Esophagus muscularis mucosa (tissue), 4 donors: ENCODE results near the gene CNGB1. TPM values are rescaled to one million over a fixed set of nuclear protein-coding genes. Genes with fewer than 3 reads are reported as not detected.

Experiments
- DNase-seq: peaks from one replicate; pipeline ENCODE4 v3.0.0-alpha.2; 2017; ENCODE audit errors: extremely low spot score
- H3K27ac ChIP-seq, 4 donors: fragments of 200-600 bp; sonication (generic); replicated peaks in 1 of 4; 1 replicate in 3 of 4; 2 replicates in 1 of 4; pipeline ENCODE4 v1.5.1; 2016 to 2019; ENCODE audit warnings: mild to moderate bottlenecking in 1 of 4
- H3K27me3 ChIP-seq, 4 donors: fragments of 200-600 bp; sonication (generic); one replicate each; pipeline versions ENCODE4 v1.5.1 to v1.6.0; 2016 to 2019
- H3K36me3 ChIP-seq, 4 donors: fragments of 200-600 bp; sonication (generic); one replicate each; pipeline ENCODE4 v1.5.1; 2016 to 2019
- H3K4me1 ChIP-seq, 4 donors: fragments of 200-600 bp; sonication (generic); one replicate each; pipeline ENCODE4 v1.5.1; 2016 to 2019
- H3K4me3 ChIP-seq, 4 donors: fragments of 200-600 bp; sonication (generic); 1 replicate in 2 of 4; 2 replicates in 2 of 4; pipeline ENCODE4 v1.5.1; 2016 to 2019; ENCODE audit warnings: mild to moderate bottlenecking in 4 of 4, moderate library complexity in 1 of 4
- H3K9me3 ChIP-seq, 4 donors: fragments of 200-600 bp; sonication (generic); 1 replicate in 3 of 4; 2 replicates in 1 of 4; pipeline ENCODE4 v1.5.1; 2016 to 2019
- CTCF ChIP-seq, 3 experiments: fragments of 200-600 bp in 2 of 3; fragments of 450-650 bp in 1 of 3; sonication (generic) in 2 of 3; IDR thresholded peaks; one replicate each; pipeline ENCODE4 v1.5.1; 2017 to 2019; ENCODE audit warnings: antibody characterized with exemption in 3 of 3, mild to moderate bottlenecking in 2 of 3, moderate library complexity in 1 of 3
- EP300 ChIP-seq: sonication (generic); formaldehyde crosslinking; IDR thresholded peaks from one replicate; pipeline ENCODE4 v1.6.1; 2017; ENCODE audit warnings: antibody characterized with exemption
- POLR2A ChIP-seq: fragments of 450-650 bp; IDR thresholded peaks from one replicate; pipeline ENCODE4 v1.6.1; 2017; ENCODE audit warnings: antibody characterized with exemption, moderate library complexity, mild to moderate bottlenecking, low read depth
- POLR2AphosphoS5 ChIP-seq, 2 donors: sonication (generic); formaldehyde crosslinking; IDR thresholded peaks; one replicate each; pipeline ENCODE4 v1.6.1; 2017; ENCODE audit warnings: antibody characterized with exemption in 2 of 2
- WGBS: methylation state at CpG from one replicate; pipeline ENCODE4 v1.1.5; 2018; 5-methylcytosine and 5-hydroxymethylcytosine counted together
- intact Hi-C: fragments of 100-400 bp; cut with DNase I; formaldehyde crosslinking; loops from one replicate; pipeline ENCODE4 v1.15.1; 2023
- total RNA-seq, 4 donors: library from RNA; depleted of rRNA; stranded (reverse); fragments of >200 nt; gene quantifications; one replicate each; pipeline versions ENCODE4 v1.1.0 to v1.2.1, GENCODE V29; 2016

Gene CNGB1
- total RNA-seq, 4 donors from 2014 or later, result under 0.01 to 0.97 (median 0.31) TPM

- TF ChIP-seq EP300, result no peak
- TF ChIP-seq CTCF (IDR thresholded peaks at IDR 0.05), result no peak
- no peak for TF ChIP-seq POLR2AphosphoS5 (IDR thresholded peaks at IDR 0.05)
- Histone ChIP-seq H3K27ac (no peak overlapping the region), H3K36me3 (no peaks in the 10 kb centered on the region), H3K9me3 (no peaks in the 10 kb centered on the region), H3K4me3 (no peak overlapping the region), H3K27me3 (no peaks in the 10 kb centered on the region), H3K4me1 (no peaks in the 10 kb centered on the region)
- 86% methylated on average over 9 of the region's 9 CpGs for WGBS
- no peak for DNase-seq
- intact Hi-C loops, result no loop called here
These were observed 3.9 kb downstream of the CNGB1 start for GRCh38 chr16:57966986-57967385.

GRCh38 chr16:57966204-57966771, 4.6 kb downstream of the CNGB1 start:
- TF ChIP-seq EP300 (no peak), POLR2AphosphoS5 (IDR thresholded peaks at IDR 0.05) (no peak), CTCF (IDR thresholded peaks at IDR 0.05) (no peak), POLR2A (no peak)
- DNase-seq, result no peak
- H3K27me3 ChIP-seq, result no peaks in the 10 kb centered on the region
- H3K9me3 ChIP-seq, result no peaks in the 10 kb centered on the region
- WGBS, result 42% methylated on average over 4 of the region's 4 CpGs
- intact Hi-C loops, result no loop called here
- no peaks in the 10 kb centered on the region for H3K36me3 ChIP-seq
- no peak overlapping the region for H3K27ac ChIP-seq
- no peak overlapping the region for H3K4me3 ChIP-seq
- H3K4me1 ChIP-seq, result no peaks in the 10 kb centered on the region

- H3K4me3 ChIP-seq, result no peak overlapping the region
- no peaks in the 10 kb centered on the region for H3K27me3 ChIP-seq
- TF ChIP-seq CTCF (IDR thresholded peaks at IDR 0.05) (no peak), POLR2AphosphoS5 (IDR thresholded peaks at IDR 0.05) (no peak), POLR2A (no peak), EP300 (no peak)
- 77% methylated on average over 10 of the region's 10 CpGs for WGBS
- H3K27ac ChIP-seq, result no peak overlapping the region
- intact Hi-C loops, result no loop called here
- no peaks in the 10 kb centered on the region for H3K9me3 ChIP-seq
- no peaks in the 10 kb centered on the region for H3K36me3 ChIP-seq
- no peaks in the 10 kb centered on the region for H3K4me1 ChIP-seq
- no peak for DNase-seq
These were observed 6.7 kb downstream of the CNGB1 start for GRCh38 chr16:57964157-57964700.

- Histone ChIP-seq H3K4me1 (no peaks in the 10 kb centered on the region), H3K36me3 (no peaks in the 10 kb centered on the region), H3K9me3 (no peaks in the 10 kb centered on the region), H3K27ac (no peak overlapping the region), H3K27me3 (no peaks in the 10 kb centered on the region), H3K4me3 (no peak overlapping the region)
- intact Hi-C loops, result no loop called here
- no CpG with 5 or more reads among the region's 9 CpGs for WGBS
- DNase-seq, result no peak
- TF ChIP-seq EP300, result no peak
- no peak for TF ChIP-seq CTCF (IDR thresholded peaks at IDR 0.05)
- TF ChIP-seq POLR2A, result no peak
- TF ChIP-seq POLR2AphosphoS5 (IDR thresholded peaks at IDR 0.05), result no peak
These were observed 8.2 kb downstream of the CNGB1 start for GRCh38 chr16:57962756-57963155.

GRCh38 chr16:57962046-57962445, 8.9 kb downstream of the CNGB1 start:
- Histone ChIP-seq H3K4me1 (no peaks in the 10 kb centered on the region), H3K36me3 (no peaks in the 10 kb centered on the region), H3K4me3 (no peak overlapping the region), H3K9me3 (no peaks in the 10 kb centered on the region), H3K27ac (no peak overlapping the region), H3K27me3 (no peaks in the 10 kb centered on the region)
- intact Hi-C loops, result no loop called here
- 71% methylated on average over 4 of the region's 5 CpGs for WGBS
- no peak for DNase-seq
- no peak for TF ChIP-seq POLR2A
- TF ChIP-seq EP300, result no peak
